ENCODE measurements around the gene CNTNAP4. TPM values are rescaled to one million over a fixed set of nuclear protein-coding genes. Genes with fewer than 3 reads are reported as not detected.

CNTNAP4 gene
- total RNA-seq, 1 experiment from 2014 or later, result not detected

- no peak for TF ChIP-seq POLR2A (IDR thresholded peaks at IDR 0.05; ENCODE audit: borderline replicate concordance, extremely low read depth, insufficient read depth, insufficient read length)
- TF ChIP-seq SP1 (IDR thresholded peaks at IDR 0.05; ENCODE audit: low read depth), result no peak
- no peak for TF ChIP-seq FOSL1 (IDR thresholded peaks at IDR 0.05; ENCODE audit: low read depth)
Observed at GRCh38 chr16:76378020-76378419, 100.8 kb downstream of the CNTNAP4 start (continued).

- intact Hi-C loops (cut with micrococcal nuclease), result no loop called here
Observed at GRCh38 chr16:76381096-76381495, 103.9 kb downstream of the CNTNAP4 start.

GRCh38 chr16:76385601-76386230, 108.5 kb downstream of the CNTNAP4 start:
- H3K9me2 ChIP-seq (ENCODE audit: insufficient read depth), result no peaks in the 10 kb centered on the region
- BruUV-seq (replicated peaks), result no TSS peak
- no peaks in the 10 kb centered on the region for H3K27me3 ChIP-seq (ENCODE audit: insufficient read depth, low read length)
- no peak overlapping the region for H3K9ac ChIP-seq (ENCODE audit: low read length)
- POLR2A ChIA-PET, result no interaction called here
- RAD21 ChIA-PET (ENCODE audit: low non-redundant PET in 1 of 2, low total read pairs in 2 of 2, uncharacterized antibody in 2 of 2, unreplicated experiment in 2 of 2), result no interaction called here
- H3K36me3 ChIP-seq (ENCODE audit: control insufficient read depth in 1 of 2, insufficient read depth in 2 of 2, low read length in 2 of 2), result no peaks in the 10 kb centered on the region
- no peaks in the 10 kb centered on the region for H4K20me1 ChIP-seq (ENCODE audit: insufficient read depth)
- H3K79me2 ChIP-seq (ENCODE audit: insufficient read depth, low read length), result no peaks in the 10 kb centered on the region
- no peak for DNase-seq (ENCODE audit: low read depth, low spot score)
- no peak overlapping the region for H3K4me3 ChIP-seq (replicated peaks in 1 of 2; ENCODE audit: low read depth in 1 of 2, low read length in 2 of 2)
- peaks cover 0 to 15% of the 10 kb centered on the region in 2 experiments; a peak in 2 of 4 replicates for H3K9me3 ChIP-seq (ENCODE audit: control insufficient read depth in 1 of 2, insufficient read depth in 1 of 2, low read depth in 1 of 2, low read length in 2 of 2)
- CTCF ChIA-PET, result no interaction called here
- intact Hi-C loops (cut with micrococcal nuclease), result no loop called here
- H3K4me2 ChIP-seq (ENCODE audit: low read length), result no peak overlapping the region
- H3K27ac ChIP-seq (ENCODE audit: low read depth, low read length), result no peak overlapping the region
- H2AFZ ChIP-seq (ENCODE audit: low read depth, low read length, poor library complexity, severe bottlenecking), result no peak overlapping the region
- no peak for TF ChIP-seq JUND (IDR thresholded peaks at IDR 0.05)
- TF ChIP-seq ZNF274 (IDR thresholded peaks at IDR 0.05; ENCODE audit: low read depth, low read length), result no peak
- TF ChIP-seq SIN3A (IDR thresholded peaks at IDR 0.05; ENCODE audit: low read depth), result no peak
- H3K4me1 ChIP-seq (ENCODE audit: control insufficient read depth in 1 of 2, insufficient read depth in 2 of 2, low read length in 2 of 2), result no peaks in the 10 kb centered on the region
- no peak for ATAC-seq

More at GRCh38 chr16:76381096-76381495, 103.9 kb downstream of the CNTNAP4 start:
- Histone ChIP-seq H2AFZ (ENCODE audit: low read depth, low read length, poor library complexity, severe bottlenecking) (no peak overlapping the region), H3K9ac (ENCODE audit: low read length) (no peak overlapping the region), H4K20me1 (ENCODE audit: insufficient read depth) (no peaks in the 10 kb centered on the region), H3K27me3 (ENCODE audit: insufficient read depth, low read length) (no peaks in the 10 kb centered on the region), H3K4me1 (ENCODE audit: control insufficient read depth in 1 of 2, insufficient read depth in 2 of 2, low read length in 2 of 2) (no peaks in the 10 kb centered on the region), H3K4me3 (replicated peaks in 1 of 2; ENCODE audit: low read depth in 1 of 2, low read length in 2 of 2) (no peak overlapping the region), H3K27ac (ENCODE audit: low read depth, low read length) (no peak overlapping the region), H3K79me2 (ENCODE audit: insufficient read depth, low read length) (no peaks in the 10 kb centered on the region), H3K9me3 (ENCODE audit: control insufficient read depth in 1 of 2, insufficient read depth in 1 of 2, low read depth in 1 of 2, low read length in 2 of 2) (peaks cover 6 to 15% of the 10 kb centered on the region in 2 experiments; a peak in 2 of 4 replicates), H3K36me3 (ENCODE audit: control insufficient read depth in 1 of 2, insufficient read depth in 2 of 2, low read length in 2 of 2) (no peaks in the 10 kb centered on the region), H3K9me2 (ENCODE audit: insufficient read depth) (no peaks in the 10 kb centered on the region), H3K4me2 (ENCODE audit: low read length) (no peak overlapping the region)
- ChIA-PET RAD21 (ENCODE audit: low non-redundant PET in 1 of 2, low total read pairs in 2 of 2, uncharacterized antibody in 2 of 2, unreplicated experiment in 2 of 2) (no interaction called here), POLR2A (no interaction called here), CTCF (no interaction called here)
- no TSS peak for BruUV-seq (replicated peaks)
- TF ChIP-seq YY1 (IDR thresholded peaks at IDR 0.05; ENCODE audit: extremely low read depth, insufficient replicate concordance, low read depth, low read length) (no peak), ZNF274 (IDR thresholded peaks at IDR 0.05; ENCODE audit: low read depth, low read length) (no peak), EZH2 (IDR thresholded peaks at IDR 0.05) (no peak), ATF3 (IDR thresholded peaks at IDR 0.05) (no peak), MAX (IDR thresholded peaks at IDR 0.05) (no peak)
- ATAC-seq, result no peak
- no peak for DNase-seq (ENCODE audit: low read depth, low spot score)

All from HCT116 (cell line).